Epithelial cell of esophagus (primary cell): Measurements from ENCODE around the gene ZNF701.
"Not testable (repeated sequence)": the region's sequence is repeated elsewhere in the genome, so short reads cannot be mapped to it uniquely, and the experiment has no call there.

Source experiments
- DNase-seq: peaks from one replicate; pipeline ENCODE4 v3.0.0; 2010; ENCODE audit warnings: low read depth
- H3K4me3 ChIP-seq: 2 replicates; pipeline ENCODE4 v1.5.1; 2011; ENCODE audit warnings: mild to moderate bottlenecking, low read length, control low read depth
- CTCF ChIP-seq: IDR thresholded peaks from 2 replicates; pipeline ENCODE4 v1.5.1; 2011; ENCODE audit warnings: low read depth, mild to moderate bottlenecking, low read length, control low read depth, inconsistent platforms; ENCODE audit not compliant: insufficient read depth; ENCODE audit errors: missing control alignments

Gene ZNF701

DNA sequence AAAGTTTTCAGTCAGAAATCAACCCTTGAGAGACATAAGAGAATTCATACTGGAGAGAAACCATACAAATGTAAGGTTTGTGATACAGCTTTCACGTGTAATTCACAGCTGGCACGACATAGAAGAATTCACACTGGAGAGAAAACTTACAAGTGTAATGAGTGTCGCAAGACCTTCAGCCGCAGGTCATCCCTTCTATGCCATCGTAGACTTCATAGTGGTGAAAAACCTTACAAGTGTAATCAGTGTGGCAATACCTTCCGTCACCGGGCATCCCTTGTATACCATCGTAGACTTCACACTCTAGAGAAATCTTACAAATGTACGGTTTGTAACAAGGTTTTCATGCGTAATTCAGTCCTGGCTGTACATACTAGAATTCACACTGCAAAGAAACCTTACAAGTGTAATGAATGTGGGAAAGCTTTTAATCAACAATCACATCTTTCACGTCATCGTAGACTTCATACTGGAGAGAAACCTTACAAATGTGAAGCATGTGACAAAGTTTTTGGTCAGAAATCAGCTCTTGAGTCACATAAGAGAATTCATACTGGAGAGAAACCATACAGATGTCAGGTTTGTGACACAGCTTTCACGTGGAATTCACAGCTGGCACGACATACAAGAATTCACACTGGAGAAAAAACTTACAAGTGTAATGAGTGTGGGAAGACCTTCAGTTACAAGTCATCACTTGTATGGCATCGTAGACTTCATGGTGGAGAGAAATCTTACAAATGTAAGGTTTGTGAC is 15.7 kb upstream of the ZNF701 start:
- TF ChIP-seq CTCF = no peak
- H3K4me3 ChIP-seq = no peak overlapping the region
- DNase-seq = no peak

- no peak for DNase-seq
- no peak overlapping the region for H3K4me3 ChIP-seq
- no peak for TF ChIP-seq CTCF
Measured at GRCh38 chr19:52557231-52557995, 12.7 kb upstream of the ZNF701 start.

DNA sequence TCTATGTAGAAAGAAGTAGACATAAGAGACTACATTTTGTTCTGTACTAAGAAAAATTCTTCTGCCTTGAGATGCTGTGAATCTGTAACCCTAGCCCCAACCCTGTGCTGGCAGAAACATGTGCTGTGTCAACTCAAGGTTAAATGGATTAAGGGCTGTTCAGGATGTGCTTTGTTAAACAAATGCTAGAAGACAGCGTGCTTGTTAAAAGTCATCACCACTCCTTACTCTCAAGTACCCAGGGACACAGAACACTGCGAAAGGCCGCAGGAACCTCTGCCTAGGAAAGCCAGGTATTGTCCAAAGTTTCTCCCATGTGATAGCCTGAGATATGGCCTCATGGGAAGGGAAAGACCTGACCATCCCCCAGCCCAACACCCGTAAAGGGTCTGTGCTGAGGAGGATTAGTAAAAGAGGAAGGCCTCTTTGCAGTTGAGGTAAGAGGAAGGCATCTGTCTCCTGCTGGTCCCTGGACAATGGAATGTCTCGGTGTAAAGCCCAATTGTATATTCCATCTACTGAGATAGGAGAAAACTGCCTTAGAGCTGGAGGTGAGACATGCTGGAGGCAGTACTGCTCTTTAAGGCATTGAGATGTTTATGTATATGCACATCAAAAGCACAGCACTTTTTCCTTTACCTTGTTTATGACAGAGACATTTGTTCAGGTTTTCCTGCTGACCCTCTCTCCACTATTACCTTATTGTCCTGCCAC is 11.2 kb upstream of the ZNF701 start:
- DNase-seq, H3K4me3 ChIP-seq: not testable (repeated sequence)

- H3K4me3 ChIP-seq, DNase-seq: not testable (repeated sequence)
Measured at GRCh38 chr19:52561611-52562010, 8.5 kb upstream of the ZNF701 start.

DNA sequence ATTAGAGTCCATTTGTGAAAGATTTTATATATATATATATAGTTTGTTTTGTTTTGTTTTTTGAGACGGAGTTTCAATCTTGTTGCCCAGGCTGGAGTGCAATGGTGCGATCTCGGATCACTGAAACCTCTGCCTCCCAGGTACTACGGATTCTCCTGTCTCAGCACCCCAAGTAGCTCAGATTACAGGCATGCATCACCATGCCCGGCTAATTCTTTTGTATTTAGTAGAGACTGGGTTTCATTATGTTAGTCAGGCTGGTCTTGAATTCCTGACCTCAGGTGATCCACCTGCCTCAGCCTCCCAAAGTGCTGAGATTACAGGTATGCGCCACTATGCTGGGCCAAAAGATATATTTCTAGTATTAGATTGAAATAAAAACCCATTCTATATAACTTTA is 4.0 kb upstream of the ZNF701 start:
- DNase-seq = peak; percentile 49
- H3K4me3 ChIP-seq = no peak overlapping the region
- TF ChIP-seq CTCF = no peak

- TF ChIP-seq CTCF = no peak
- peak; percentile 90 for DNase-seq
- no peak overlapping the region for H3K4me3 ChIP-seq
Measured at GRCh38 chr19:52566588-52566987, 3.5 kb upstream of the ZNF701 start.

DNA sequence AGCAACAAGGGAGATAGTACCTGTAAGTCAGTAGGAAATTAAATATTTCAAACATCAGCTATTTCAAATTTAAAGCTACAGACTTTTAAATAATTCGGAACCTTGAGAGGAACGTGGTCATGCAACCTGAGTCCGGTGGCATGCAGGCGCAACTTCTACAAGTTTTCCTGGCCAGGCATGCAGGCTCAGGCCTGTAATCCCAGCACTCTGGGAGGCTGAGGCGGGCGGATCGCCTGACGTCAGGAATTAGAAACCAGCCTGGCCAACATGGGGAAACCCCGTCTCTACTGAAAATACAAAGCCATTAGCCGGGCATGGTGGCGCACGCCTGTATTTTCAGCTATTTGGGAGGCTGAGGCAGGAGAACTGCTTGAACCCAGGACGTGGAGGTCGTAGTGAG is 2.2 kb upstream of the ZNF701 start:
- DNase-seq = peak; percentile 13
- H3K4me3 ChIP-seq = no peak overlapping the region
- no peak for TF ChIP-seq CTCF

GRCh38 chr19:52569638-52569999 is 468 bp upstream of the ZNF701 start:
- peak; percentile 37 for DNase-seq

More at GRCh38 chr19:52569638-52569999, 468 bp upstream of the ZNF701 start:
- peak overlapping the region; percentile 97 for H3K4me3 ChIP-seq
